Erythroblast (primary cell): ENCODE results near the gene NCLN.
A peak's percentile ranks its signal among the peaks of the same experiment; 100 is the strongest.

Source experiments
- DNase-seq, 2 experiments: peaks; one replicate each; lab custom pipeline; 2025; lab: John Stamatoyannopoulos, UW
- GATA1 ChIP-seq: IDR thresholded peaks from 2 replicates; pipeline ENCODE4 v1.6.1; 2011; ENCODE audit warnings: low read depth, mild to moderate bottlenecking, control low read depth, low read length, moderate library complexity
- POLR2A ChIP-seq: IDR thresholded peaks from 2 replicates; pipeline ENCODE4 v1.6.1; 2011; ENCODE audit warnings: mild to moderate bottlenecking, low read length

Gene NCLN, protein sequence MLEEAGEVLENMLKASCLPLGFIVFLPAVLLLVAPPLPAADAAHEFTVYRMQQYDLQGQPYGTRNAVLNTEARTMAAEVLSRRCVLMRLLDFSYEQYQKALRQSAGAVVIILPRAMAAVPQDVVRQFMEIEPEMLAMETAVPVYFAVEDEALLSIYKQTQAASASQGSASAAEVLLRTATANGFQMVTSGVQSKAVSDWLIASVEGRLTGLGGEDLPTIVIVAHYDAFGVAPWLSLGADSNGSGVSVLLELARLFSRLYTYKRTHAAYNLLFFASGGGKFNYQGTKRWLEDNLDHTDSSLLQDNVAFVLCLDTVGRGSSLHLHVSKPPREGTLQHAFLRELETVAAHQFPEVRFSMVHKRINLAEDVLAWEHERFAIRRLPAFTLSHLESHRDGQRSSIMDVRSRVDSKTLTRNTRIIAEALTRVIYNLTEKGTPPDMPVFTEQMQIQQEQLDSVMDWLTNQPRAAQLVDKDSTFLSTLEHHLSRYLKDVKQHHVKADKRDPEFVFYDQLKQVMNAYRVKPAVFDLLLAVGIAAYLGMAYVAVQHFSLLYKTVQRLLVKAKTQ

DNA sequence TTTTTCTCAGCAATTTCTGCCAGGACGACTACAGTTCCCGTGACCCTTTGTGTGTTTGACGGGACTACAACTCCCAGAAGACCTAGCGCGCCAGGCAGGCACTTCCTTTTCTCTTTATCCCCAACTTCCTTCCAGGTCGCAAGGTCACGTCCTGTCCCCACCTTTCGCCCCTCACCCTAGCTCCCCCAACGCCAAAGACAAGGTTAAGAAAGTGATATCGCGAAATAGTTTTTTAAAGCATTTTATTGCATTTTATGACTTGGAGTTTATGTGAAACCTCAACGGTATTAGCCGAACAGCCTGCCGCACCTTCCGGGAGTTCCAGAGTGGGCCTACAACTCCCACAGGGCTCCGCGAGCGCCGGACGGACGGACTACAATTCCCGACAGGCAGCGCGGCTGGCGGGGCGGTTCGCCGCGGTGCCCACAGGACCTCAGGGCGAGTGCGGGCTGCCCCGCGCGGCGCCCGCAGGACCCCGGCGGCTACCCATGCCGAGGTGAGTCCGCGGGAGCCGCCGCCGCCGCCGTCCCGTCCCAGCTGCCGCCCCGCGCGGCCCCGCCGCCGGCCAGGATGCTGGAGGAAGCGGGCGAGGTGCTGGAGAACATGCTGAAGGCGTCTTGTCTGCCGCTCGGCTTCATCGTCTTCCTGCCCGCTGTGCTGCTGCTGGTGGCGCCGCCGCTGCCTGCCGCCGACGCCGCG is at the start of gene NCLN:
Gene NCLN (plus strand): TSS at position 470 of the 699 bp plus-strand sequence. CDS start 101 bp downstream, at position 571.
- TF ChIP-seq GATA1 (no peak), POLR2A (peak; percentile 71)

DNA sequence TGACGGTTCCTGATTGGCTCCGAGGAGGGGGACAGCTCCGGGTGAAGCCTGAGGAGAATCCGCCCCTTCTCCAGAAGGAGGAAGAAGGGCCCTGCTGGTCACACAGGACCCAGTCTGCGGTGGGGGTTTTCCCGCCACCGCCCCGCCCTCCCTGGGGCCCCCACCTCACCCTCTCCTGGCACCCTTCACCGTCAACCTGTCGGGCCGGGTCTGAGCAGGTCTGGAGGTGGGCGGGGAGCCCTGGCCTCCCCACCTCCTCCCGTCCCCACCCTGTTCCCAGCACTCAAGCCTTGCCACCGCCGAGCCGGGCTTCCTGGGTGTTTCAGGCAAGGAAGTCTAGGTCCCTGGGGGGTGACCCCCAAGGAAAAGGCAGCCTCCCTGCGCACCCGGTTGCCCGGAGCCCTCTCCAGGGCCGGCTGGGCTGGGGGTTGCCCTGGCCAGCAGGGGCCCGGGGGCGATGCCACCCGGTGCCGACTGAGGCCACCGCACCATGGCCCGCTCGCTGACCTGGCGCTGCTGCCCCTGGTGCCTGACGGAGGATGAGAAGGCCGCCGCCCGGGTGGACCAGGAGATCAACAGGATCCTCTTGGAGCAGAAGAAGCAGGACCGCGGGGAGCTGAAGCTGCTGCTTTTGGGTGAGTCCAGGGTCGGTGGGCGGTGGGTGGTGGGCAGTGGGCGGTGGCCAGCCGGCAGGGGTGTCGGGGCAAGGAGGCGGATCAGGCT is 49.6 kb upstream of the NCLN start, which contains the start of gene GNA15:
Gene GNA15 (plus strand): TSS at position 73 of the 723 bp plus-strand sequence. CDS start 418 bp downstream, at position 491.
- peak in 1 of 2 experiments; percentile 34 for DNase-seq
- TF ChIP-seq POLR2A (peak; percentile 39), GATA1 (no peak)

More for the DNA sequence above, at the start of gene NCLN:
- peak; percentile 96 to 98 for DNase-seq

DNA sequence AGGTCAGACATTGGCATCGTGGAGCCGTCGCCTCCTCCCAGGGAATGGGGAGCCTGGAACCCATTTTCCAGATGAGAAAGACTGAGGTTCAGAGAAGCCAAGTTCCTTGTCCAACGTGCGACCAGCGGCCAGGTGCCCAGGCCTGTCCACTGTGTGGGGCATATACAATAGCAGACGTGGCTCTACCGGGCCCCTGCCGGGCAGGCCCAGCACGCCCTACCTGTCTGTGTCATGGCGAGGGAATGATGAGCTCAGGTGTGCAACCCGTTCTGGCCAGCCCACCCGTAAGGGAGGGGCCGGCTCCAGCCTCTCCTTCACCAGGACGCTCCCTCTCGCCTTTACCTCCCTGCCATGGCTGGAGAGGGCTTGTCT is 49.1 kb upstream of the NCLN start:
- TF ChIP-seq POLR2A: peak; percentile 15
- no peak for TF ChIP-seq GATA1
- no peak for DNase-seq

- no peak for DNase-seq
- TF ChIP-seq GATA1 (no peak), POLR2A (no peak)
These were observed 48.6 kb upstream of the NCLN start for GRCh38 chr19:3137119-3137518.

GRCh38 chr19:3138268-3138667 is 47.5 kb upstream of the NCLN start:
- TF ChIP-seq GATA1: no peak
- TF ChIP-seq POLR2A: no peak
- no peak for DNase-seq

DNA sequence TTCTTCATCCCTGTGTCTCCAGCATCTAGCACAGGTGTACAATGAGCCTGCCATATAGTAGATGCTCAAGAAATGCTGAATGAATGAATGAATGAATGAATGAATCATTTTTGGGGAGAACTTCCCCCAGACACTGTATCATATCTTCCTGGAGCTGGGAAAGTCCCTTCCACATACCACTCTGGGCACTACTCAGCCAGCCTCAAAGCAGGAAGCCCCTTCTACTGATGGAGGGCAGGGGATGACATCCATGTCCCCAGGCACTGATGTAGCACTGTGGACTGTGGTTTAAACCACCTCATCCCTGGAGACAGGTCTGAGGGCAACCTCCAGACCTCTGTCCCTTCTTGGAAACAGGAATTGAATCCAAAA is 45.1 kb upstream of the NCLN start:
- DNase-seq: no peak
- TF ChIP-seq POLR2A (no peak), GATA1 (no peak)

GRCh38 chr19:3142292-3142670 is 43.4 kb upstream of the NCLN start:
- no peak for DNase-seq
- TF ChIP-seq POLR2A: no peak
- no peak for TF ChIP-seq GATA1

DNA sequence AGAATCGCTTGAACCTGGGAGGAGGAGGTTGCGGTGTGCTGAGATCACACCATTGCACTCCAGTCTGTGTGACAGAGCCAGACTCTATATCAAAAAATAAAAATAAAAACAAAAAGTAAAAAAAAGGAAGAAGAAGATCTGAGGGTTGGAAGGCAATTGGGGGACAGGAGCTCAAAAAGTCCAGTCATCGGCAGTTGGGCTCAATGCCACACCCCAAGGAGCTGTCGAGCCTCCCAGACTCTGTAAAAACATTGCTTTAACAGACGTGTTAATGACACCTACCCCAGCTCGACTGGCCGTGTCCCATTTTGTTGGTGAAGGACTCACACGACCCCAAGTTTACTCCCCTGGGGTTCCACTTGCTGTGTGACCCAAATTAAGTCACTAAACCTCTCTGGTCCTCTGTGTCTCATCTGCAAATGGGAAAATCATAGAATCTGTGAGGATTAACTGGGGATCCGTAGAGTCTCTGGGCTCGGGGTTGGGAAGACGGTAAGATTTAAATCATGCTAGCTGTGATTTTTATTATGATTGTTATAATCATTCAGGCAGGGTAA is 42.9 kb upstream of the NCLN start:
- TF ChIP-seq POLR2A (no peak), GATA1 (no peak)
- DNase-seq: no peak

DNA sequence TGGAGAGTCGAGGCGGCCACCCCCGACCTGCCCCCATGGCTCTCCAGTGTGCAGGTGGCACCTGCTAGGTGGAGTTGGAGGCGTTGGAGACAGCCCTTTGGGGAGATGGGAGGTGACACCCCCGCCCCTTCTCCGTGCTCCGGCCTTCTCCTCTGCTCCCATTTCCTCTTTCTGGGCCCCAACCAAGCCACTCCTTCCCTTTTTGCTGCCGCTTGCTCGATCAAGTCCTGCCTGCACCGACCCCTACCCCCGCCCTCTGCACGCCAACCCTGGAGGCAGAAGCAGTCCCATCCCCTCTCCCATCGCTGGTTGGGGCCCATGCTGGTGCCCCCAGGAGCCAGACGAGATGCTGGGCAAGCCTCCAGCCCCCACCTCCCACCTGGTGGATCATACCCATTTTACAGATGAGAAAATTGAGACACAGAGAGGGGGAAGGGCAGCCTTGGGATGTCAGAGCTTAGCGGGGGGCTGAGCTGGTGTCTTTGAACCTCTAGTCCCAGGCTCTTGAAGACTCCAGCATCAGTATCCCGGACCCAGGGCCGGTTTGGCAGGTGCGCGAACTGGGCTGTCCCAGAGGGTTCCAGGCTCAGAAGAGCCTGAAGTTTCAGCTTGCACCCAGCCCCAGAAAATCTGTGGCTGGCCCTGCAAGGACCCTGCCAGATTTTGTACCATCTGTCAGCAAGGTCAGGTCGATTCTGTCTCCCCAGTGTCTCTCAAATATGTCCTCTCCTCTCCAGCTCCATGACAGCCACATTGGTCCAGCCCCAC is 39.6 kb upstream of the NCLN start:
- DNase-seq: no peak
- no peak for TF ChIP-seq GATA1

DNA sequence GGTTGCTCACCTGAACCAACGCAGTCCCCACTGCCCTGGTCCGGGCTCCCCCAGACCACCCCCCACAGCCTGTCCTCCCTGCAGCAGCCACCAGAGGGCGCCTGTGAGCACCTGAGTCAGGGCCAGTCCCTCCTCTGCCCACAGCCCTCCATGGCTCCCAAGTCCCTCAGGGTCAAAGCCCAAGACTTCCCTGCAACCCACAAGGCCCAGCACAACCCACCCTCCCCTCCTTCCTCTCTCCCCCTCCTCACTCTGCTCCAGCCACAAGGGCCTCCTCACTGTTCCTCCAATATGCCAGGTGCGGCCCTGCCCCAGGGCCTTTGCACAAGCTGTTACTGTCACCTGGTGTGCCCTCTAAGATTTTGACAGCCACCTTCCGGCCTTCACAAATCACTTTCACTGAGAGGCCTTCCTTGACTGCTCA is 39.0 kb upstream of the NCLN start:
- DNase-seq: peak in 1 of 2 experiments; percentile 63

GRCh38 chr19:3148503-3148902 is 37.2 kb upstream of the NCLN start:
- TF ChIP-seq GATA1: no peak
- TF ChIP-seq POLR2A: no peak
- no peak for DNase-seq

More for the DNA sequence above, 39.0 kb upstream of the NCLN start:
- no peak for TF ChIP-seq GATA1

DNA sequence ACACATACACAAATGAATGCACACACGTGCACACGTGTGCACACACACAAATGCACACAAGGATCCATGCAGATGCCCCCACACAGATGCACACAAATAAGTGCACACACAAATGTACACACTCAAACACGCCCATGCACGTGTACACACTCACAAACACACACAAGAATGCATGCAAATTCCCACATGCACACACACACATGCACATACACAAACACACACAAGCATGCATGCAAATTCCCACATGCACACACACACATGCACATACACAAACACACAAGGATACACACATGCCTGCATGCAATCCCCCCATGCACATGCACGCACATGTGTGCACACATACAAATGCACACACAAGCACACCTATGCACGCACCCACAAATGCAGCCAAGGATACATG is 36.6 kb upstream of the NCLN start:
- no peak for TF ChIP-seq GATA1
- no peak for TF ChIP-seq POLR2A
- DNase-seq: no peak
